Sigmoid colon (tissue), 4 donors: Measurements from ENCODE around the gene CCDC92B.

ENCODE experiments used
- EP300 ChIP-seq, 4 donors: sonication (generic); formaldehyde crosslinking; IDR thresholded peaks; one replicate each; pipeline ENCODE4 v1.6.1; 2017; ENCODE audit warnings: antibody characterized with exemption in 4 of 4
- POLR2A ChIP-seq, 2 donors: fragments of 450-650 bp; IDR thresholded peaks; one replicate each; pipeline ENCODE4 v1.6.1; 2016; ENCODE audit warnings: antibody characterized with exemption in 2 of 2, mild to moderate bottlenecking in 2 of 2, moderate library complexity in 2 of 2
- TF ChIP-seq, protein P1 (sequence below), 4 experiments: fragments of 450-650 bp in 3 of 4; fragments of 200-600 bp in 1 of 4; IDR thresholded peaks; one replicate each; pipeline ENCODE4 v1.5.1; 2016 to 2019; ENCODE audit warnings: antibody characterized with exemption in 4 of 4, mild to moderate bottlenecking in 3 of 4, moderate library complexity in 2 of 4

DNA sequence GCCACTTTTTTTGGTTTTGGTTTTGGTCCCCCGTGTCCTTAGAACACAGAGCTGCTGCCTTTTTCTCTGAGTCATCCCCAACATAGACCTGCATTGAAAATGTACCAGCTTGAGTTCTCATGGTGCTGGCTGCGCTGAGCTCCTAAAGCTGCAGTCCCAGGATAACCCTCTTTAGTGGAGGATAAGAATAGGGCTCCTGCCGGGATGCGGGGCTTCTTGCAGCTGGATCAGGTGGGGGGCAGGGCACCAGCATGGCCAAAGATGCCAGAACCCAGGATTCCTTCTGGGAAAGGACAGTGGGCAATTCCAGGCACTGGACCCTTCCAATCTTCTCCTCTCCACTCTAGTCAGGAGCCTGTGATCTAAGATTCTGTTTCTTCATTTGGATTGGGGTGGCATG is 29.6 kb downstream of the CCDC92B start:
- TF ChIP-seq, protein P1, sequence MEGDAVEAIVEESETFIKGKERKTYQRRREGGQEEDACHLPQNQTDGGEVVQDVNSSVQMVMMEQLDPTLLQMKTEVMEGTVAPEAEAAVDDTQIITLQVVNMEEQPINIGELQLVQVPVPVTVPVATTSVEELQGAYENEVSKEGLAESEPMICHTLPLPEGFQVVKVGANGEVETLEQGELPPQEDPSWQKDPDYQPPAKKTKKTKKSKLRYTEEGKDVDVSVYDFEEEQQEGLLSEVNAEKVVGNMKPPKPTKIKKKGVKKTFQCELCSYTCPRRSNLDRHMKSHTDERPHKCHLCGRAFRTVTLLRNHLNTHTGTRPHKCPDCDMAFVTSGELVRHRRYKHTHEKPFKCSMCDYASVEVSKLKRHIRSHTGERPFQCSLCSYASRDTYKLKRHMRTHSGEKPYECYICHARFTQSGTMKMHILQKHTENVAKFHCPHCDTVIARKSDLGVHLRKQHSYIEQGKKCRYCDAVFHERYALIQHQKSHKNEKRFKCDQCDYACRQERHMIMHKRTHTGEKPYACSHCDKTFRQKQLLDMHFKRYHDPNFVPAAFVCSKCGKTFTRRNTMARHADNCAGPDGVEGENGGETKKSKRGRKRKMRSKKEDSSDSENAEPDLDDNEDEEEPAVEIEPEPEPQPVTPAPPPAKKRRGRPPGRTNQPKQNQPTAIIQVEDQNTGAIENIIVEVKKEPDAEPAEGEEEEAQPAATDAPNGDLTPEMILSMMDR (IDR thresholded peaks at IDR 0.05) = no peak
- TF ChIP-seq POLR2A (IDR thresholded peaks at IDR 0.05) (no peak), EP300 (IDR thresholded peaks at IDR 0.05) (no peak)
